HT-29 (cell line): ENCODE measurements around the gene ARPC1A. TPM values are rescaled to one million over a fixed set of nuclear protein-coding genes. Genes with fewer than 3 reads are reported as not detected.
A peak's percentile ranks its signal among the peaks of the same experiment; 100 is the strongest.
"Not testable (repeated sequence)": the region's sequence is repeated elsewhere in the genome, so short reads cannot be mapped to it uniquely, and the experiment has no call there.

Experiments
- DNase-seq: peaks from one replicate; pipeline ENCODE4 v3.0.0-alpha.2; 2015; ENCODE audit warnings: low spot score
- total RNA-seq: library from RNA; depleted of rRNA; stranded (reverse); fragments of >200 nt; shearing (Covaris generic); gene quantifications from 2 replicates; pipeline ENCODE4 v1.2.3, GENCODE V29; 2014

Gene ARPC1A
- total RNA-seq, 1 experiment from 2014 or later: 120 TPM

DNA sequence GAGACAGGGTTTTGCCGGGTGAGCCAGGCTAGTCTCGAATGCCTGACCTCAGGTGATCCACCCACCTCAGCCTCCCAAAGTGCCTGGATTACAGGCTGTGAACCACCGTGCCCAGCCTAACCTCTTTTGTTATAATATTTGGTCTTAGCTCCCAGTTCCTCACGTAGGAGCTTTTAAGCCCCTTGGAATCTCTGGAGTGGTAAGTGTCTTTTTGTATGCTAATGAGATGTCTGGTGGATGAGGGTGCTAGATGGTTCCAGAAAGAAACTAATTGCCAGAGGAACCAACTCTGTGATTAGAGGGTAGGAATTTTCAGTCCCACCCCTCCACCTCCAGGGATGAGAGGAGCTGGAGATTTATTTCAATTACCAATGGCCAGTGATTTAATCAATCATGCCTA lies 5.3 kb upstream of the ARPC1A start:
- DNase-seq: no peak

GRCh38 chr7:99322659-99323058 lies 3.0 kb upstream of the ARPC1A start:
- DNase-seq: not testable (repeated sequence)

DNA sequence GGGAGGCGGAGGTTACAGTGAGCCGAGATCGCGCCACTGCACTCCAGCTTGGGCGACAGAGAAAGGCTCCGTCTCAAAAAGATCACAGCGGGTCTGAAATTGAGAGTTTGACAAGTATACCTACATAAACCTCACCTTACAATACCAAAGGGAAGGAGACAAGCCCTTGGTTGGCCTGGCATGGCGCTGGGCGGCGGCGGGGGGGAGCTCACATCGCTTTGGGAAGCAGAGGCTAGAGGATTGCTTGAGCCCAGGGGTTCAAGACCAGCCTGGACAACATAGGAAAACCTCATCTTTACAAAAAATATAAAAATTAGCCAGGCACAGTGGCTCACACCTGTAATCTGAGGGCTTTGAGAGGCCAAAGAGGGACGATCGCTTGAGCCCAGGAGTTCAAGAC lies 1.1 kb upstream of the ARPC1A start:
- no peak for DNase-seq

DNA sequence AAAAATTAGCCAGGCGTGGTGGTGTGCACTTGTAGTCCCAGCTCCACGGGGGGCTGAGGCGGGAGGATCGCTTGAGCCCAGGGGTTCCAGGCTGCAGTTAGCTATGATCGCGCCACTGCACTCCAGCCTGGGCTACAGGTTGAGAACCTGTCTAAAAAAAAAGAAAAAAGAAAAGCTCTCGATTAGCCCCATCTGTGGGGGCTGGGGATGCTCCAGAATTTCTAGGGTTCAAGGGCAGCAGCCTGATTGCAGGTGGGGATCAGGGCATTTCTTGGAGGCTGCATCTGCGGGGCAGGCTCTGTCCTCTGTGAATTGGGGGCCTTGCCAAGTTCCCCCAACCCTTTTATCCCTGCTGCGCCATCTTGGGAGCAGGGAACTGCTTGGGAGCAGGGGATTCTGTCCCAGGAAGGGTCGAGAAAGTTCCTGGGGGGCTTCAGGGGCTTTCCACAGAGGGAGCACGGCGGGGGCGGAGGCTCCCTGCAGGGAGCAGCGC lies 651 bp upstream of the ARPC1A start:
- DNase-seq: no peak

- peak; percentile 26 for DNase-seq
Observed at GRCh38 chr7:99326408-99326782, 697 bp downstream of the ARPC1A start.

DNA sequence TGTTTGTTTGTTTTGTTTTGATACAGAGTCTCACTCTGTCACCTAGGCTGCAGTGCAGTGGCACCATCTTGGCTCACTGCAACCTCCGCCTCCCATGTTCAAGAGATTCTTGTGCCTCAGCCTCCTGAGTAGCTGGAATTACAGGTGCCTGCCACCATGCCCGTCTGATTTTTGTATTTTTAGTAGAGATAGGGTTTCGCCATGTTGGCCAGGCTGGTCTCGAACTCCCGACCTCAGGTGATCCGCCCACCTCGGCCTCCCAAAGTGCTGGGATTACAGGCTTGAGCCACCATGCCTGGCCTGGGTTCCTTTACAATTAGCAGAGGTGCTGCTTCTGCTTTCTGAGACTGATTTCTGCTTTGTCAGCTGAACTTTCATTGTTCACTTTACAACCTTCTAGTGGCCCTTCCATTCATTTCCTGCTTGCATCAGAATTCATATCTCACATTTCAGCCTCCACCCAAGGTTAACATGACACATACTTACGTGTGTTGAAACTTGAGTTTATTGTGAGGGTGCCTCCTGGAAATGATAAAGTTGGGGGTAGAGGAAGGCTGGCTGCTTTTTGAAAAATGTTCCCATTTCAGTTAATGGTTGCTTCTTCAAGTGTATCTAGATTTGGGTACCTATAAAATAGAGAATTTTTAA lies 4.7 kb downstream of the ARPC1A start:
- DNase-seq: peak; percentile 84

GRCh38 chr7:99331002-99331401 lies 5.3 kb downstream of the ARPC1A start:
- DNase-seq: peak; percentile 21

GRCh38 chr7:99339595-99339994 lies 13.9 kb downstream of the ARPC1A start:
- no peak for DNase-seq

DNA sequence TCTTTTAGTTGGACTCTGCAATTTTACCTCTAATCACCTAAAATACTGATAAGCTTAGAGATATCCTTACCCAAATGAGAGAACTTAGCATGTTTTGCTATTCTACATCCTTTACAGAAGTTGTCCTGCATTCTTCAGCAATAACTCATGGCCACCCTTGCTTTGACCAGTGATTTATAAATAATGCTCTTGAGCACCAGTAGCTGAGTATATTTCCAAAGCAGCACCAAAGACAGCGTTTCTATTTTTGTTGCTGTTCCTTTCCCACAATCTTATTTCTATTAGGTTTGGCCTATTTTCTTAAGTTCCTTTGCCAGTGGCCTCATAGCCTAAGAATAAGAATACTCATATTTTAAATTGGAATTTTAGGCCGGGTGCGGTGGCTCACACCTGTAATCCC lies 15.0 kb downstream of the ARPC1A start:
- no peak for DNase-seq

GRCh38 chr7:99344061-99344647 lies 18.5 kb downstream of the ARPC1A start:
- no peak for DNase-seq

DNA sequence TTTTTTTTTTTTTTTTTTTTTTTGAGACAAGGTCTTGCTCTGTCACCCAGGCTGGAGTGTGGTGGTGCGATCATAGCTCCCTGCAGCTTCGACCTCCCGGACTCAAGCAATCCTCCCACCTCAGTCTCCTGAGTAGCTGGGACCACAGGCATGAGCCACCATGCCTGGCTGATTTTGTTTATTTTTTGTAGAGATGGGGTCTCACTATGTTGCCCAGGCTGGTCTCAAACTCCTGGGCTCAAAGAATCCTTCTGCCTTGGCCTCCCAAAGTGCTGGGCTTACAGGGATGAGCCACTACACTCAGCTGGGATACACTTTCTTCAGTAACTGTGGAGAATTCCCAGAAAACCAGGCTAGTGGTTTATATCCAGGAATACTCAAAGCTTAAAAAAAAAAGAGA lies 24.9 kb downstream of the ARPC1A start:
- not testable (repeated sequence) for DNase-seq

DNA sequence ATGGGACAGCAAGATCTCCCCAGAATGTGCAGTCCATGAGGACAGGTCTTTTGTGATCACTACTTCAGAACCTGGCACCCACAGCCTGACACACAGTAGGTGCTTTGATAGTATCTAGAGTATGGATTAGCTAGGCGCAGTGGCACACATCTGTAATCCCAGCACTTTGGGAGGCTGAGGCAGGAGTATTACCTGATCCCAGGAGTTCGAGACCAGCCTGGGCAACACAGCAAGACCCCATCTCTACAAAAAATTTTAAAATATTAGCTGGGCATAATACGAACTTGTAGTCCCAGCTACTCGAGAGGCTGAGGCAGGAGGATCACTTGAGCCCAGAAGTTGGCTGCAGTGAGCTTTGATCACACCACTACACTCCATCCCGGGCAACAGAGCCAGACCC lies 26.5 kb downstream of the ARPC1A start:
- no peak for DNase-seq

- DNase-seq: no peak
Observed at GRCh38 chr7:99355098-99355497, 29.4 kb downstream of the ARPC1A start.

- DNase-seq: no peak
Observed at GRCh38 chr7:99357701-99358490, 32.2 kb downstream of the ARPC1A start.

GRCh38 chr7:99358521-99358920 lies 32.8 kb downstream of the ARPC1A start:
- DNase-seq: not testable (repeated sequence)

GRCh38 chr7:99359465-99360154 lies 33.9 kb downstream of the ARPC1A start:
- DNase-seq: no peak

- DNase-seq: no peak
Observed at GRCh38 chr7:99362801-99363200, 37.1 kb downstream of the ARPC1A start.

DNA sequence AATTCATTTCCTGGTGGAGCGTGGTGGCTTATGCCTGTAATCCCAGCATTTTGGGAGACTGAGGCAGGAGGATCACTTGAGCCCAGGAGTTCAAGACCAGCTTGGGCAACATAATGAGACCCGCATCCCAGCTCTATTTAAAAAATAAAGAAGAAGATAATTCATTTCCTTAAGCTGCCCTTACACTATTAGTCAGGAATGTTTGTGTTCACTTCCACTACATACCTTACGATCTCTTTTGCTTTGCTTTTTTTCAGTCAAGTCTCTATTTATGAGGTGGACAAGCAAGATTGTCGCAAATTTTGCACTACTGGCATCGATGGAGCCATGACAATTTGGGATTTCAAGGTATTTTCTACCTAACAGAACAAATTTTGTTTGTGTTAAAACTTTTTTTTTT lies 37.6 kb downstream of the ARPC1A start:
- no peak for DNase-seq

DNA sequence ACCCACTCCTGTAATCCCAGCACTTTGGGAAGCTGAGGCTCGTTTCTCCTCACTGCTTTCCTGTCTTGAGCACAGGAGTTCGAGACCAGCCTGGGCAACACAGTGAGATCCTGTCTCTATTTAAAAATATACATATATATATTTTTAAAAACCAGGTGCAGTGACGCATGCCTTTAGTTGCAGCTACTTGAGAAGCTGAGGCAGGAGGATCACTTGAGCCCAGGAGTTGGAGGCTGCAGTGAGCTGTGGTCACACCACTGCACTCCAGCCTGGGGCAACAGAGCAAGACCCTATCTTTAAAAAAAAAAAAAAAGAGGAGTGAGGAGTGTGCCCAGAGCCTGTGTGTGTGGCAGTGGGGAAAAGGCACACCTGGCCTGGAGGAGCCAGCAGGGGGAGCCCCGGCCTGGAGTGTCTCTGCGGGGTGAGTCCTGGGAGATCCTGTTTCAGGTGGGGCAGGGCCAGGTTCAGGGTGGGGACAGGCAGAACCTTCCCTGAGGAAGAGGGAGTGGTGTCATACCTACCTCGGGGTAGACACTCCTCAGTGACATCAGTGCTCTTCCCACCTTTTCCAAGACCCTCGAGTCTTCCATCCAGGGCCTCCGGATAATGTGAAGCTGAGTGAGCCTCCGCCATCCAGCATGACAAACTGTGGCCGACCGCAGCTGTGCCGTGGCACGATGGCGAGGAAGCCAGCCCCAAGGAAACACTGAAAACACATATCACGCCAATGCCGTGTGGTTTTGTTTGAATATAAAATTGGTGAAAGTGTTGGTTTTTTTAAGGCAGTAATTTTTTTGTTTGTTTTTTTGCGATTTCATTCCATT lies 39.8 kb downstream of the ARPC1A start:
- peak; percentile 72 for DNase-seq

GRCh38 chr7:99366646-99367045 lies 40.9 kb downstream of the ARPC1A start:
- no peak for DNase-seq

- no peak for DNase-seq
Observed at GRCh38 chr7:99368750-99369389, 43.2 kb downstream of the ARPC1A start.
